ENCODE measurements around the gene NKTR. TPM values are rescaled to one million over a fixed set of nuclear protein-coding genes. Genes with fewer than 3 reads are reported as not detected.

Gene NKTR
- total and polyA plus RNA-seq, 2 of the 13 experiments (the other 11 are each of a cell fraction or from before 2014, with no cell fraction given) = 41.3 to 59.6 TPM

GRCh38 chr3:42672515-42672914 is 72.0 kb downstream of the NKTR start (continued):
- TF ChIP-seq SKIL (CRISPR knock-in tag; IDR thresholded peaks at IDR 0.05; ENCODE audit: borderline replicate concordance) (no peak), ZNF451 (CRISPR knock-in tag; IDR thresholded peaks at IDR 0.05) (no peak), HES4 (CRISPR knock-in tag; IDR thresholded peaks at IDR 0.05; ENCODE audit: borderline replicate concordance) (no peak), FIP1L1 (IDR thresholded peaks at IDR 0.05; ENCODE audit: borderline replicate concordance, insufficient read depth, low read depth, low read length) (no peak), KAT2B (IDR thresholded peaks at IDR 0.05; ENCODE audit: borderline replicate concordance, low read depth, low read length) (no peak)

GRCh38 chr3:42673082-42673481 is 72.6 kb downstream of the NKTR start:
- no peak for ATAC-seq
- DNase-seq (ENCODE audit: low spot score) = no peak
- no peak for FAIRE-seq
- Histone ChIP-seq H3K36me3 (replicated peaks in 1 of 2; ENCODE audit: control insufficient read depth in 1 of 2, insufficient read depth in 2 of 2, low read length in 2 of 2) (no peaks in the 10 kb centered on the region), H3K9me3 (ENCODE audit: low read length) (no peaks in the 10 kb centered on the region), H2AFZ (ENCODE audit: low read length) (no peak overlapping the region), H3K4me1 (ENCODE audit: insufficient read depth, low read length) (no peaks in the 10 kb centered on the region), H4K20me1 (ENCODE audit: insufficient read depth, low read length) (no peaks in the 10 kb centered on the region), H3K79me2 (ENCODE audit: insufficient read depth, low read length) (no peaks in the 10 kb centered on the region), H3K27me3 (ENCODE audit: control insufficient read depth in 1 of 2, insufficient read depth in 2 of 2, low read length in 2 of 2) (no peaks in the 10 kb centered on the region), H3K4me2 (ENCODE audit: low read depth, low read length) (no peak overlapping the region), H3K27ac (ENCODE audit: extremely low read length, insufficient read depth, low read length) (no peak overlapping the region), H3K9ac (ENCODE audit: insufficient read depth, low read depth, low read length) (no peak overlapping the region), H3K4me3 (replicated peaks in 1 of 3; ENCODE audit: insufficient read depth in 1 of 3, low read depth in 2 of 3, low read length in 3 of 3) (no peak overlapping the region)
- no TSS peak for BruUV-seq (replicated peaks)
- in situ Hi-C loops (cut with HindIII; ENCODE audit: extremely low pct_ligation_motif_present, low pct_unique_long_range_greater_than_20kb) = no loop called here
- ChIA-PET POLR2A (no interaction called here), CTCF (ENCODE audit: low intra/inter-chr PET ratio, low total read pairs) (no interaction called here)
- intact Hi-C loops (cut with micrococcal nuclease; ENCODE audit: unreplicated experiment) = no loop called here
- TF ChIP-seq ZNF780A (CRISPR knock-in tag; IDR thresholded peaks at IDR 0.05) (no peak), NFRKB (IDR thresholded peaks at IDR 0.05) (no peak), ZNF333 (CRISPR knock-in tag; IDR thresholded peaks at IDR 0.05; ENCODE audit: borderline replicate concordance) (no peak), ZNF878 (CRISPR knock-in tag; IDR thresholded peaks at IDR 0.05) (no peak), ZNF841 (CRISPR knock-in tag; IDR thresholded peaks at IDR 0.05; ENCODE audit: borderline replicate concordance) (no peak), TOE1 (CRISPR knock-in tag; IDR thresholded peaks at IDR 0.05) (no peak), BRCA1 (CRISPR knock-in tag; IDR thresholded peaks at IDR 0.05) (no peak), ZFAT (CRISPR knock-in tag; conservative IDR thresholded peaks at IDR 0.05) (no peak), ZZZ3 (CRISPR knock-in tag; IDR thresholded peaks at IDR 0.05; ENCODE audit: borderline replicate concordance) (no peak), ZFP90 (CRISPR knock-in tag; IDR thresholded peaks at IDR 0.05; ENCODE audit: borderline replicate concordance) (no peak), HOXA3 (CRISPR knock-in tag; IDR thresholded peaks at IDR 0.05) (no peak), RBM22 (optimal IDR thresholded peaks at IDR 0.05; ENCODE audit: low read length) (no peak), KLF6 (CRISPR knock-in tag; IDR thresholded peaks at IDR 0.05) (no peak)
- TF ChIP-seq, protein P1, sequence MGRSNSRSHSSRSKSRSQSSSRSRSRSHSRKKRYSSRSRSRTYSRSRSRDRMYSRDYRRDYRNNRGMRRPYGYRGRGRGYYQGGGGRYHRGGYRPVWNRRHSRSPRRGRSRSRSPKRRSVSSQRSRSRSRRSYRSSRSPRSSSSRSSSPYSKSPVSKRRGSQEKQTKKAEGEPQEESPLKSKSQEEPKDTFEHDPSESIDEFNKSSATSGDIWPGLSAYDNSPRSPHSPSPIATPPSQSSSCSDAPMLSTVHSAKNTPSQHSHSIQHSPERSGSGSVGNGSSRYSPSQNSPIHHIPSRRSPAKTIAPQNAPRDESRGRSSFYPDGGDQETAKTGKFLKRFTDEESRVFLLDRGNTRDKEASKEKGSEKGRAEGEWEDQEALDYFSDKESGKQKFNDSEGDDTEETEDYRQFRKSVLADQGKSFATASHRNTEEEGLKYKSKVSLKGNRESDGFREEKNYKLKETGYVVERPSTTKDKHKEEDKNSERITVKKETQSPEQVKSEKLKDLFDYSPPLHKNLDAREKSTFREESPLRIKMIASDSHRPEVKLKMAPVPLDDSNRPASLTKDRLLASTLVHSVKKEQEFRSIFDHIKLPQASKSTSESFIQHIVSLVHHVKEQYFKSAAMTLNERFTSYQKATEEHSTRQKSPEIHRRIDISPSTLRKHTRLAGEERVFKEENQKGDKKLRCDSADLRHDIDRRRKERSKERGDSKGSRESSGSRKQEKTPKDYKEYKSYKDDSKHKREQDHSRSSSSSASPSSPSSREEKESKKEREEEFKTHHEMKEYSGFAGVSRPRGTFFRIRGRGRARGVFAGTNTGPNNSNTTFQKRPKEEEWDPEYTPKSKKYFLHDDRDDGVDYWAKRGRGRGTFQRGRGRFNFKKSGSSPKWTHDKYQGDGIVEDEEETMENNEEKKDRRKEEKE (IDR thresholded peaks at IDR 0.05) = no peak
- TF ChIP-seq, protein P2, sequence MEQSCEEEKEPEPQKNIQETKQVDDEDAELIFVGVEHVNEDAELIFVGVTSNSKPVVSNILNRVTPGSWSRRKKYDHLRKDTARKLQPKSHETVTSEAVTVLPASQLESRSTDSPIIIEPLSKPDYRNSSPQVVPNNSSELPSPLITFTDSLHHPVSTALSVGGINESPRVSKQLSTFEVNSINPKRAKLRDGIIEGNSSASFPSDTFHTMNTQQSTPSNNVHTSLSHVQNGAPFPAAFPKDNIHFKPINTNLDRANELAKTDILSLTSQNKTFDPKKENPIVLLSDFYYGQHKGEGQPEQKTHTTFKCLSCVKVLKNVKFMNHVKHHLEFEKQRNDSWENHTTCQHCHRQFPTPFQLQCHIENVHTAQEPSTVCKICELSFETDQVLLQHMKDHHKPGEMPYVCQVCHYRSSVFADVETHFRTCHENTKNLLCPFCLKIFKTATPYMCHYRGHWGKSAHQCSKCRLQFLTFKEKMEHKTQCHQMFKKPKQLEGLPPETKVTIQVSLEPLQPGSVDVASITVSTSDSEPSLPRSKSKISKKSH (CRISPR knock-in tag; IDR thresholded peaks at IDR 0.05; ENCODE audit: borderline replicate concordance) = no peak
